Glutamatergic neuron (in vitro differentiated cells): Measurements from ENCODE around the gene RINT1. TPM values are rescaled to one million over a fixed set of nuclear protein-coding genes. Genes with fewer than 3 reads are reported as not detected.
"Not testable (repeated sequence)": the region's sequence is repeated elsewhere in the genome, so short reads cannot be mapped to it uniquely, and the experiment has no call there.

Source experiments
- DNase-seq: peaks from one replicate; pipeline ENCODE4 v3.0.0; 2022
- H3K27ac Mint-ChIP-seq: one replicate; pipeline ENCODE4 v1.8.0; 2020; ENCODE audit warnings: mild to moderate bottlenecking, mixed read lengths, inconsistent platforms; ENCODE audit not compliant: unreplicated experiment
- H3K27me3 Mint-ChIP-seq: one replicate; pipeline ENCODE4 v1.8.0; 2020; ENCODE audit warnings: mild to moderate bottlenecking, moderate library complexity, mixed read lengths, inconsistent platforms; ENCODE audit not compliant: unreplicated experiment
- H3K36me3 Mint-ChIP-seq: one replicate; pipeline ENCODE4 v1.8.0; 2020; ENCODE audit warnings: mild to moderate bottlenecking, mixed read lengths, inconsistent platforms; ENCODE audit not compliant: unreplicated experiment
- H3K4me1 Mint-ChIP-seq: one replicate; pipeline ENCODE4 v1.8.0; 2020; ENCODE audit warnings: mild to moderate bottlenecking, low read depth, mixed read lengths, inconsistent platforms; ENCODE audit not compliant: unreplicated experiment
- H3K4me3 Mint-ChIP-seq: one replicate; pipeline ENCODE4 v1.8.0; 2020; ENCODE audit warnings: mild to moderate bottlenecking, mixed read lengths, inconsistent platforms; ENCODE audit not compliant: unreplicated experiment
- H3K9me3 Mint-ChIP-seq: one replicate; pipeline ENCODE4 v1.8.0; 2020; ENCODE audit warnings: mild to moderate bottlenecking, moderate library complexity, mixed read lengths, inconsistent platforms; ENCODE audit not compliant: unreplicated experiment
- total RNA-seq: library from RNA; stranded (reverse); fragmentation: NEBNext Ultra II Directional; extraction: Animal tissue kit (Norgen Biotek cat#: 25700); gene quantifications from one replicate; pipeline ENCODE4 v1.2.1, GENCODE V29; 2021; ENCODE audit not compliant: unreplicated experiment
- TF ChIP-seq, protein P1 (sequence below): fragments of 200-600 bp; sonication (generic); IDR thresholded peaks from one replicate; pipeline ENCODE4 v1.5.0; 2021; ENCODE audit not compliant: partially characterized antibody, unreplicated experiment

RINT1 gene
- total RNA-seq, 1 donor from 2014 or later, result 23.4 TPM

DNA sequence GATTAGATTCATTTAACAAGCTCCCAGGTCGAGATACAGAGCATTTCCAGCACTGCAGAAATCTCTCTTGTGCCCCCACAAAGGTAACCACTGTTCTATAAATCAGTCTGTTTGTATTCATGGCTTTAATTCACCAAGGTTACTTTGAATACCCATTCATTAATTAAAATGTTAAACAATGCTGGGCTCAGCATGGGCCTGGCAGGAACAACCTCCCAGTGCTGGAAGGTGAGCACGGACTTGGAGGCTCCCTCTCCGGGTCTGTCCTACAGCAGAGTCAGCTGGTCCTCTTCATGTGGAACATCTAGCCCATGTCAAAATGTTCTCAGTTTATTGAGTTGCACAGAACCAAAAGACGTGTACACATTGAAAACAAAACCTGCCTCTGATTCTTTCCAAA is 64.9 kb downstream of the RINT1 start:
- peaks cover 2% of the 10 kb centered on the region for H3K4me1 Mint-ChIP-seq
- TF ChIP-seq, protein P1, sequence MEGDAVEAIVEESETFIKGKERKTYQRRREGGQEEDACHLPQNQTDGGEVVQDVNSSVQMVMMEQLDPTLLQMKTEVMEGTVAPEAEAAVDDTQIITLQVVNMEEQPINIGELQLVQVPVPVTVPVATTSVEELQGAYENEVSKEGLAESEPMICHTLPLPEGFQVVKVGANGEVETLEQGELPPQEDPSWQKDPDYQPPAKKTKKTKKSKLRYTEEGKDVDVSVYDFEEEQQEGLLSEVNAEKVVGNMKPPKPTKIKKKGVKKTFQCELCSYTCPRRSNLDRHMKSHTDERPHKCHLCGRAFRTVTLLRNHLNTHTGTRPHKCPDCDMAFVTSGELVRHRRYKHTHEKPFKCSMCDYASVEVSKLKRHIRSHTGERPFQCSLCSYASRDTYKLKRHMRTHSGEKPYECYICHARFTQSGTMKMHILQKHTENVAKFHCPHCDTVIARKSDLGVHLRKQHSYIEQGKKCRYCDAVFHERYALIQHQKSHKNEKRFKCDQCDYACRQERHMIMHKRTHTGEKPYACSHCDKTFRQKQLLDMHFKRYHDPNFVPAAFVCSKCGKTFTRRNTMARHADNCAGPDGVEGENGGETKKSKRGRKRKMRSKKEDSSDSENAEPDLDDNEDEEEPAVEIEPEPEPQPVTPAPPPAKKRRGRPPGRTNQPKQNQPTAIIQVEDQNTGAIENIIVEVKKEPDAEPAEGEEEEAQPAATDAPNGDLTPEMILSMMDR, result no peak
- no peak overlapping the region for H3K4me3 Mint-ChIP-seq
- no peak for DNase-seq
- H3K27me3 Mint-ChIP-seq, result no peaks in the 10 kb centered on the region
- H3K36me3 Mint-ChIP-seq, result no peaks in the 10 kb centered on the region
- peaks cover 4% of the 10 kb centered on the region for H3K9me3 Mint-ChIP-seq
- no peak overlapping the region for H3K27ac Mint-ChIP-seq

GRCh38 chr7:105599080-105599479 is 67.1 kb downstream of the RINT1 start:
- not testable (repeated sequence) for H3K4me1 Mint-ChIP-seq, H3K27ac Mint-ChIP-seq, H3K27me3 Mint-ChIP-seq, H3K4me3 Mint-ChIP-seq, H3K36me3 Mint-ChIP-seq, DNase-seq, H3K9me3 Mint-ChIP-seq

- Mint-ChIP-seq H3K36me3 (peaks cover 6% of the 10 kb centered on the region), H3K4me3 (no peak overlapping the region), H3K4me1 (peaks cover 2% of the 10 kb centered on the region), H3K27me3 (no peaks in the 10 kb centered on the region), H3K27ac (no peak overlapping the region), H3K9me3 (peaks cover 1% of the 10 kb centered on the region)
- DNase-seq, result no peak
- TF ChIP-seq, protein P1, result no peak
These were observed 67.5 kb downstream of the RINT1 start for GRCh38 chr7:105599551-105599950.

- Mint-ChIP-seq H3K4me3 (no peak overlapping the region), H3K36me3 (peaks cover 6% of the 10 kb centered on the region), H3K4me1 (peaks cover 2% of the 10 kb centered on the region), H3K27me3 (no peaks in the 10 kb centered on the region), H3K9me3 (peaks cover 1% of the 10 kb centered on the region), H3K27ac (no peak overlapping the region)
- DNase-seq, result no peak
- TF ChIP-seq, protein P1, result no peak
These were observed 68.9 kb downstream of the RINT1 start for GRCh38 chr7:105600720-105601550.

DNA sequence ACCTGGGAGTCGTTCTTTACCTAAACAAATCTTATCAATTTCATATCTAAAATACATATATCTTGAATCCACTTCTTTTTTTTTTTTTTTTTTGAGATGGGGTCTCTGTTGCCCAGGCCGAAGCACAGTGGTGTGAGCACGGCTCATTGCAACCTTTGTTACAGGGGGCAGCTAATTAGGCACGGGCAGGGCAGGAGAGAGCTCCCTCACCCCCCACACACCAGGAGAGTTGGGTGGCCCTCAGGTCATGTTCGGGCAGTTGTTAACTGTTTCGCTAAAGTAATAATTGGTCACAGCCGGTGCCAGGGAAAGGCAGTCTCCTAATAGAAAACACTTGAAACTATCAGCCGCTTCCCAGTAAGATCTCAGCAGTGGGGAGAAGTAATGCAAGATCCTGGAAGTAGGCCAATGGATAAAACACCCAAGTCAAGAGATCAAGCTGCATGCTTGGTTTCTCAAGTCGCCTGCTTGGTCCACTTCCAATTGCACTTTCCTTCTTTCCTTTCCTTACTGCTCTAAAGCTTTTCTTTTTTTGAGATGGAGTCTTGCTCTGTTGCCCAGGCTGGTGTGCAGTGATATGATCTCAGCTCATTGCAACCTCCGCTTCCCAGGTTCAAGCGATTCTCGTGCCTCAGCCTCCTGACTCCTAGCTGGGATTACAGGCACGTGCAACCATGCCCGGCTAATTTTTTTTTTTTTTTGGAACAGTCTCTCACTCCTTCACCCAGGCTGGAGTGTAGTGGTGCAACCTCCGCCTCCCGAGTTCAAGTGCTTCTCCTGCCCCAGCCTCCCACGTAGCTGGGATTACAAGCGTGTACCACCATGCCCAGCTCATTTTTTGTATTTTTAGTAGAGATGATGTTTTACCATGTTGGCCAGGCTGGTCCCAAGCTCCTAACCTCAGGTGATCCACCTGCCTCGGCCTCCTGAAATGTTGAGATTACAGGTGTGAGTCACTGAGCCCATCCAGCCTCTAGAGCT is 70.6 kb downstream of the RINT1 start:
- Mint-ChIP-seq H3K27ac (no peak overlapping the region), H3K4me3 (no peak overlapping the region), H3K4me1 (peaks cover 4% of the 10 kb centered on the region), H3K9me3 (peaks cover 1% of the 10 kb centered on the region), H3K27me3 (peaks cover 2% of the 10 kb centered on the region), H3K36me3 (peaks cover 6% of the 10 kb centered on the region)
- DNase-seq, result no peak
- TF ChIP-seq, protein P1, result no peak
